Trophoblast cell (in vitro differentiated cells and primary cell): Measurements from ENCODE around the gene PIGP. TPM values are rescaled to one million over a fixed set of nuclear protein-coding genes. Genes with fewer than 3 reads are reported as not detected.
A peak's percentile ranks its signal among the peaks of the same experiment; 100 is the strongest.

ENCODE experiments used
- DNase-seq, 2 donors: peaks; one replicate each; pipeline ENCODE4 v3.0.0-alpha.2; 2016
- H2AFZ ChIP-seq: 2 replicates; pipeline ENCODE4 v1.6.1; 2013; ENCODE audit warnings: low read length, moderate library complexity, mild to moderate bottlenecking; ENCODE audit not compliant: insufficient read depth, poor library complexity
- H2AK5ac ChIP-seq: 2 replicates; pipeline ENCODE4 v1.6.1; 2013; ENCODE audit warnings: mild to moderate bottlenecking, low read length
- H2BK120ac ChIP-seq: 2 replicates; pipeline ENCODE4 v1.6.1; 2013; ENCODE audit warnings: low read length, mild to moderate bottlenecking, moderate library complexity; ENCODE audit not compliant: insufficient read depth, poor library complexity
- H2BK12ac ChIP-seq: 2 replicates; pipeline ENCODE4 v1.6.1; 2013; ENCODE audit warnings: mild to moderate bottlenecking, low read length, moderate library complexity
- H2BK5ac ChIP-seq: 2 replicates; pipeline ENCODE4 v1.6.1; 2013; ENCODE audit warnings: low read length, low read depth, moderate library complexity, mild to moderate bottlenecking; ENCODE audit not compliant: poor library complexity
- H3K14ac ChIP-seq: 2 replicates; pipeline ENCODE4 v1.6.1; 2013; ENCODE audit warnings: mild to moderate bottlenecking, low read length
- H3K18ac ChIP-seq: 2 replicates; pipeline ENCODE4 v1.6.1; 2013; ENCODE audit warnings: mild to moderate bottlenecking, low read length
- H3K23ac ChIP-seq: 2 replicates; pipeline ENCODE4 v1.6.1; 2013; ENCODE audit warnings: low read length
- H3K27ac ChIP-seq: 2 replicates; pipeline ENCODE4 v1.5.1; 2013; ENCODE audit warnings: low read depth, mild to moderate bottlenecking, inconsistent platforms, low read length, moderate library complexity
- H3K27me3 ChIP-seq: 2 replicates; pipeline ENCODE4 v1.6.1; 2013; ENCODE audit warnings: inconsistent platforms, mild to moderate bottlenecking, low read length, moderate library complexity; ENCODE audit not compliant: insufficient read depth
- H3K36me3 ChIP-seq, 2 experiments: 1 replicate in 1 of 2; 2 replicates in 1 of 2; pipeline ENCODE4 v1.6.1; 2013; ENCODE audit warnings: low read length in 2 of 2, mild to moderate bottlenecking in 2 of 2, moderate library complexity in 1 of 2; ENCODE audit not compliant: insufficient read depth in 2 of 2, control insufficient read depth in 1 of 2
- H3K4ac ChIP-seq: 2 replicates; pipeline ENCODE4 v1.6.1; 2013; ENCODE audit warnings: low read depth, mild to moderate bottlenecking, low read length, moderate library complexity
- H3K4me1 ChIP-seq, 2 experiments: 1 replicate in 1 of 2; 2 replicates in 1 of 2; pipeline ENCODE4 v1.6.1; 2013; ENCODE audit warnings: low read length in 2 of 2, mild to moderate bottlenecking in 2 of 2, moderate library complexity in 1 of 2; ENCODE audit not compliant: insufficient read depth in 2 of 2, control insufficient read depth in 1 of 2
- H3K4me2 ChIP-seq: 2 replicates; pipeline ENCODE4 v1.6.1; 2013; ENCODE audit warnings: inconsistent platforms, mild to moderate bottlenecking, low read length, moderate library complexity
- H3K4me3 ChIP-seq: 2 replicates; pipeline ENCODE4 v1.5.1; 2013; ENCODE audit warnings: mild to moderate bottlenecking, low read depth, low read length, inconsistent platforms
- H3K79me1 ChIP-seq: one replicate; pipeline ENCODE4 v1.6.1; 2013; ENCODE audit warnings: low read length
- H3K79me2 ChIP-seq: 2 replicates; pipeline ENCODE4 v1.6.1; 2013; ENCODE audit warnings: low read length, mild to moderate bottlenecking; ENCODE audit not compliant: control insufficient read depth, insufficient read depth, poor library complexity
- H3K9ac ChIP-seq: 2 replicates; pipeline ENCODE4 v1.6.1; 2013; ENCODE audit warnings: mild to moderate bottlenecking, low read length
- H3K9me3 ChIP-seq: 2 replicates; pipeline ENCODE4 v1.6.1; 2013; ENCODE audit warnings: low read depth, mild to moderate bottlenecking, control low read depth, inconsistent platforms, low read length; ENCODE audit not compliant: insufficient read depth
- H4K12ac ChIP-seq: 2 replicates; pipeline ENCODE4 v1.6.1; 2013; ENCODE audit warnings: low read depth, mild to moderate bottlenecking, low read length, moderate library complexity
- H4K8ac ChIP-seq: 2 replicates; pipeline ENCODE4 v1.6.1; 2013; ENCODE audit warnings: low read depth, mild to moderate bottlenecking, low read length, moderate library complexity
- H4K91ac ChIP-seq: one replicate; pipeline ENCODE4 v1.6.1; 2013; ENCODE audit warnings: low read depth, mild to moderate bottlenecking, low read length, moderate library complexity
- WGBS: extraction: QIAGEN DNeasy Blood & Tissue Kit; methylation state at CpG from one replicate; pipeline ENCODE4 v1.1.7; 2013; ENCODE audit warnings: missing lambda C conversion rate; ENCODE audit not compliant: insufficient read length, insufficient coverage; ENCODE audit errors: extremely low coverage; 5-methylcytosine and 5-hydroxymethylcytosine counted together
- polyA plus RNA-seq: library from polyadenylated mRNA; stranded (reverse); fragments of 200-250 nt; gene quantifications from 2 replicates; pipeline ENCODE4 v1.2.3, GENCODE V29; 2013

PIGP gene
- 22.4 and 23.0 TPM in 2 replicates for polyA plus RNA-seq

DNA sequence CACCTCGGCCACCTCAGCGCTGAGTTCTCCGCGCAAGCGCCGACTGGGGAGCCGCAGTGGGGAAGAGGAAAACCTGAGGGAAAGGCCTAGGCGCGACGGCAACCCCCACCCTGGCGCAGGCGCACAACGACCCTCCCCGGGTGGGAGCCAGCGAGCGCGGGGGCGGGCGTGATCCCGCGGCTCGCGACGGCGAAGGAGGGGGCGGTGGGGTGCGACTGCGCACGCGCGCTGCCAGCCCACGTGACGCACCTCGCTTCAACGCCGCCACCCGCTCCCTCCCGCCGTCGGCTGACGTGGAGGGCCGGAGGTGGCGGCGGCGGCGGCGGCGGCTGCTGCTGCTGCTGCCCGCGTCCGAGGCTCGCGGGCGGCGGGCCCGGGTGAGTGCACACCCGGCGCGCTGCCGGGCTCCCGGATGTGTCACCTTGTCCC lies at the start of gene PIGP, which contains the start of gene TTC3:
Gene PIGP, minus strand, starts transcription at position 84 of the 429 bp plus-strand sequence. CDS start 556 bp downstream, outside the sequence.
Gene TTC3, plus strand, starts transcription at position 267 of the 429 bp plus-strand sequence. CDS start 14,004 bp downstream, outside the sequence.
- H3K14ac ChIP-seq: peak within 1 kb of the TSS; percentile 94
- H2BK5ac ChIP-seq: peak within 1 kb of the TSS; percentile 92
- no CpG with 5 or more reads among the region's 61 CpGs for WGBS
- no peaks in the 10 kb centered on the region for H3K27me3 ChIP-seq
- peak within 1 kb of the TSS; percentile 98 for H4K91ac ChIP-seq
- no peak within 1 kb of the TSS for H3K23ac ChIP-seq
- peaks cover 22% of the 10 kb centered on the region for H3K79me2 ChIP-seq
- peak within 1 kb of the TSS; percentile 88 for H4K12ac ChIP-seq
- peak within 1 kb of the TSS; percentile 80 for H3K4me2 ChIP-seq
- H3K4ac ChIP-seq: peak within 1 kb of the TSS; percentile 93
- H3K9ac ChIP-seq: peak within 1 kb of the TSS; percentile 88
- H2BK12ac ChIP-seq: peak within 1 kb of the TSS; percentile 18
- no peaks in the 10 kb centered on the region for H3K36me3 ChIP-seq
- H3K18ac ChIP-seq: peak within 1 kb of the TSS; percentile 98
- DNase-seq: peak; percentile 95 to 98
- no peaks in the 10 kb centered on the region for H3K9me3 ChIP-seq
- H2BK120ac ChIP-seq: peak within 1 kb of the TSS; percentile 93
- H2AK5ac ChIP-seq: peak within 1 kb of the TSS; percentile 79
- peaks cover 19% of the 10 kb centered on the region for H3K79me1 ChIP-seq
- H2AFZ ChIP-seq: peak within 1 kb of the TSS; percentile 87
- peaks cover 4 to 7% of the 10 kb centered on the region in 2 experiments for H3K4me1 ChIP-seq
- H3K27ac ChIP-seq: peak within 1 kb of the TSS; percentile 97
- peak within 1 kb of the TSS; percentile 95 for H4K8ac ChIP-seq
- H3K4me3 ChIP-seq: peak within 1 kb of the TSS; percentile 95

DNA sequence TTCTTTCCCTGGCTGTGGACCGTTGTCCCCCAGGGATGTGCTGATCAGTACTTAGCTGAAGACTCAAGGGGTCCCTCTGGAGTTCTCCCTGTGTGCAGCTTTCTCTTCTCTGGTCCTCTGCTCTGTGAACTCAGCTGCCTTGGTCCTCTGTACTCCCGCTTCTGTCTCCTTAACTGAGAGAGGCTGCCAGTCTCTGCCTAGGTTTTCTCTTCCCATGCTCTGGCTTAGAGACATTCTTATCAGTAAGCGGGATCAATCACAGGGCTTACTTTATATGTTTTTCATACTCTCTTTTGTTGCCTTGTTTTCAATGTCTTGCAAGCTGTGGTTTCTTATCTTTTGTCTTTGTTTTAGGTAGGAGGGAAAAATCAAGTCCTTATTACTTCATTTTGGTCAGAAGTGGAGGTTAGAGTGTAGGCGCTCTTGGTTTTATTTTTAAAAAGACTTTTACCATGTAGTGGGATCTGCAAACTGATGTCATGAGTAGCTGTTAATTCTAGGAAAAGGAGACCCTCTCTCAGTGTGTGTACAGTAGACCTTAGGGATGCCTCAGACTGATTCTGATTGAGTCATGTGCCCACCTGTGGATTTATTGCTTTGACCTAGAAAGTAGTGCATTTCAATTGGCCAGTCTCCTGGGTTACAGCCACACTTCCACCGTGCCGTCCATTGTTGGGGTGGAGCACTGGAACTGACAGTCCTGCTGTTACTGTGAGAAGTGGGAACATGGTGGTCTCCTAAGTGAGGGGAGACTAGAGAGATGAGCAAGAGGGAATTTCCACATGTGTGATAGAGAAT lies 46.7 kb upstream of the PIGP start:
- H4K91ac ChIP-seq: no peak overlapping the region
- no peak overlapping the region for H2AFZ ChIP-seq
- no peak overlapping the region for H2AK5ac ChIP-seq
- no peak for DNase-seq
- H3K79me2 ChIP-seq: no peaks in the 10 kb centered on the region
- H3K9ac ChIP-seq: no peak overlapping the region
- no peaks in the 10 kb centered on the region for H3K27me3 ChIP-seq
- no peak overlapping the region for H3K4me3 ChIP-seq
- H3K27ac ChIP-seq: no peak overlapping the region
- H3K4me1 ChIP-seq: no peaks in the 10 kb centered on the region
- no peak overlapping the region for H2BK12ac ChIP-seq
- no peak overlapping the region for H3K4ac ChIP-seq
- H4K12ac ChIP-seq: no peak overlapping the region
- H2BK120ac ChIP-seq: no peak overlapping the region
- H3K4me2 ChIP-seq: no peak overlapping the region
- no peak overlapping the region for H4K8ac ChIP-seq
- no peak overlapping the region for H2BK5ac ChIP-seq
- peaks cover 2 to 5% of the 10 kb centered on the region in 2 experiments for H3K36me3 ChIP-seq
- no peak overlapping the region for H3K18ac ChIP-seq
- no peak overlapping the region for H3K14ac ChIP-seq
- no peak overlapping the region for H3K23ac ChIP-seq
- WGBS: no CpG with 5 or more reads among the region's 6 CpGs
- H3K9me3 ChIP-seq: no peaks in the 10 kb centered on the region
- no peaks in the 10 kb centered on the region for H3K79me1 ChIP-seq

DNA sequence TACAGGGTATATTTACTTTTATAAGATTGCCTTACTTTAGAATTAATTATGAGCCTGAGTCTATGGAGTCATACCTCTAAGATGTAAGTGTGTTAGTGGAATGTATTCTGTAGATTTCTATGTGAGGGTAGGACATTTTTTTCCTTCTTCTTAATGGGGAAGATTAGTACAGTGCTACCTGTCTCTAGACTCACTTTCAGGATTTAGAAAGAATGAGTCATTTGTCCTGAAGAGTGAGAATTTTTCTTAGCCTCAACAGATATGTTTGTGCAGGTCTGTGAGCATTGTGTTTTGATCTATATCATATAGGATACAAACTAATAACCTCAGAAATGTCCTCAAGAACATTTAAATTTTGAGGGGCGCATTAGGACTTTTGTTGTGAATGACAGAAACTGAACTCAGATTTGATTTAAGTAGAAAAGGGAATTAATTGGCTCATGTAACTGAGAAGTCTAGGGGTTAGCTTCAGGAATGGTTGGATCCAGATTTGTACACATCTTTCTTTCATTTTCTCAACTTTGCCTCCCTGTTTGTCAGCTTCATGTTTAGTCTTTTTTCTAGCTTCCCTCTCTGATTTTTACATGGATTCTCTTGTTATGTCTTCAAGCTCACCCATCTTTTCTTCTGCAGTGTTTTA lies 45.4 kb upstream of the PIGP start:
- Histone ChIP-seq H3K79me2 (no peaks in the 10 kb centered on the region), H2BK5ac (no peak overlapping the region), H4K12ac (no peak overlapping the region), H3K18ac (no peak overlapping the region), H3K36me3 (peaks cover 2% of the 10 kb centered on the region in 2 experiments), H3K9ac (no peak overlapping the region), H3K4me3 (no peak overlapping the region), H2BK120ac (no peak overlapping the region), H2BK12ac (no peak overlapping the region), H3K23ac (no peak overlapping the region), H3K27me3 (no peaks in the 10 kb centered on the region), H3K4me1 (no peaks in the 10 kb centered on the region), H4K8ac (no peak overlapping the region), H4K91ac (no peak overlapping the region), H3K4me2 (no peak overlapping the region), H3K4ac (no peak overlapping the region), H3K9me3 (no peaks in the 10 kb centered on the region), H3K79me1 (no peaks in the 10 kb centered on the region), H2AK5ac (no peak overlapping the region), H3K14ac (no peak overlapping the region), H3K27ac (no peak overlapping the region), H2AFZ (no peak overlapping the region)
- no CpG with 5 or more reads among the region's 1 CpG for WGBS
- DNase-seq: peak in 1 of 2 donors; percentile 68

DNA sequence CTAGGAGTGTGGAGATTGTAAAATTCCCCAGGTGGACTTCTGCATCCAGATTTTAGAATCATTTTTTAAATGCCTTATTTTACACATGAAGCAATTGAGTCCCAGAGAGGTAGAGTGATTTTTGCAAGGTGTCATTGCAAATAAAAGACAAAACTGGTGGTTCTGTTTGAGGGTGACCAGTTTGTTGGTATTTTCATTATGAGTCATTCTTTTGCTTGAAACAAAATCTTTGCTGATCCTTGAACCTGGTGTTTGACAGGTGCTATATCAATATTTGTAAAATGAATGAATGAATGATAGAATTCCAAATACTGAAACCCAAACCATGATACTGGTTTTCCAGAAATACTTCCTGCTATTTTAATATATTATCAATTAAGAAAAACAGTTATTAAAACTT lies 44.3 kb upstream of the PIGP start:
- DNase-seq: no peak
- Histone ChIP-seq H3K4me2 (no peak overlapping the region), H3K9me3 (no peaks in the 10 kb centered on the region), H3K27me3 (no peaks in the 10 kb centered on the region), H3K23ac (no peak overlapping the region), H3K4me1 (no peaks in the 10 kb centered on the region), H3K4me3 (no peak overlapping the region), H4K12ac (no peak overlapping the region), H3K36me3 (peaks cover 2% of the 10 kb centered on the region in 2 experiments), H3K18ac (no peak overlapping the region), H4K8ac (no peak overlapping the region), H3K79me2 (no peaks in the 10 kb centered on the region), H2AK5ac (no peak overlapping the region), H3K79me1 (no peaks in the 10 kb centered on the region), H2BK12ac (no peak overlapping the region), H3K14ac (no peak overlapping the region), H2BK120ac (no peak overlapping the region), H2AFZ (no peak overlapping the region), H3K9ac (no peak overlapping the region), H2BK5ac (no peak overlapping the region), H3K4ac (no peak overlapping the region), H3K27ac (no peak overlapping the region), H4K91ac (no peak overlapping the region)
